Measurements from ENCODE around the gene GLIS1. TPM values are rescaled to one million over a fixed set of nuclear protein-coding genes. Genes with fewer than 3 reads are reported as not detected.

GLIS1 gene
- total RNA-seq, 1 experiment from 2014 or later: 0.39 TPM

DNA sequence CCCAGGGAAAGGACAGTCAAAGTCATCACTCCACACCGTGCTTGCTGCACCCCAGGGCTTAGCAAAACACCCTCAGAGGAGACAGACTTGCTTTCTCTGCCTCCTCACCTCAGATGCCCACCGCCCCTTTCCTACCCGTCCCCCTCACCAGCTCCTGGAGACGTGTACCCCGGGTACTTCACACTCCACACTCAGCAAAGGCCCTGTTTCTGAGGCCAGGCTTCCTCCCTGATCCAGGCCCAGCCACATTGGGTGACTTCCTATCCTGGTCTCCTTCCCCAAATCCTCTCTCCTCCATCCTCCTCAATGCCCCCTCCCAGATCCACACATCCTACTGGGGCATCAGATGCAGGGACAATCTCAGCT, 163.0 kb downstream of the GLIS1 start:
- H3K4me3 ChIP-seq (replicated peaks in 1 of 2; ENCODE audit: low read depth in 1 of 2, low read length in 2 of 2): no peak overlapping the region
- H3K79me2 ChIP-seq (ENCODE audit: insufficient read depth, low read length): no peaks in the 10 kb centered on the region
- H3K36me3 ChIP-seq (ENCODE audit: control insufficient read depth in 1 of 2, insufficient read depth in 2 of 2, low read length in 2 of 2): no peaks in the 10 kb centered on the region
- intact Hi-C loops (cut with micrococcal nuclease): no loop called here
- H3K9ac ChIP-seq (ENCODE audit: low read length): no peak overlapping the region
- H4K20me1 ChIP-seq (ENCODE audit: insufficient read depth): no peaks in the 10 kb centered on the region
- CTCF ChIA-PET: no interaction called here
- H3K27ac ChIP-seq (ENCODE audit: low read depth, low read length): no peak overlapping the region
- TF ChIP-seq POLR2AphosphoS5 (IDR thresholded peaks at IDR 0.05; ENCODE audit: low read depth, low read length) (no peak), EZH2 (IDR thresholded peaks at IDR 0.05) (no peak), EGR1 (IDR thresholded peaks at IDR 0.05; ENCODE audit: low read depth) (no peak), TCF7L2 (IDR thresholded peaks at IDR 0.05; ENCODE audit: borderline replicate concordance, extremely low read depth, insufficient read depth, insufficient read length) (no peak), YY1 (IDR thresholded peaks at IDR 0.05; ENCODE audit: extremely low read depth, insufficient replicate concordance, low read depth, low read length) (no peak), SIN3A (IDR thresholded peaks at IDR 0.05; ENCODE audit: low read depth) (no peak), POLR2A (IDR thresholded peaks at IDR 0.05; ENCODE audit: borderline replicate concordance, extremely low read depth, insufficient read depth, insufficient read length) (no peak), SRF (IDR thresholded peaks at IDR 0.05; ENCODE audit: low read depth) (no peak)
- TF ChIP-seq, protein P1, sequence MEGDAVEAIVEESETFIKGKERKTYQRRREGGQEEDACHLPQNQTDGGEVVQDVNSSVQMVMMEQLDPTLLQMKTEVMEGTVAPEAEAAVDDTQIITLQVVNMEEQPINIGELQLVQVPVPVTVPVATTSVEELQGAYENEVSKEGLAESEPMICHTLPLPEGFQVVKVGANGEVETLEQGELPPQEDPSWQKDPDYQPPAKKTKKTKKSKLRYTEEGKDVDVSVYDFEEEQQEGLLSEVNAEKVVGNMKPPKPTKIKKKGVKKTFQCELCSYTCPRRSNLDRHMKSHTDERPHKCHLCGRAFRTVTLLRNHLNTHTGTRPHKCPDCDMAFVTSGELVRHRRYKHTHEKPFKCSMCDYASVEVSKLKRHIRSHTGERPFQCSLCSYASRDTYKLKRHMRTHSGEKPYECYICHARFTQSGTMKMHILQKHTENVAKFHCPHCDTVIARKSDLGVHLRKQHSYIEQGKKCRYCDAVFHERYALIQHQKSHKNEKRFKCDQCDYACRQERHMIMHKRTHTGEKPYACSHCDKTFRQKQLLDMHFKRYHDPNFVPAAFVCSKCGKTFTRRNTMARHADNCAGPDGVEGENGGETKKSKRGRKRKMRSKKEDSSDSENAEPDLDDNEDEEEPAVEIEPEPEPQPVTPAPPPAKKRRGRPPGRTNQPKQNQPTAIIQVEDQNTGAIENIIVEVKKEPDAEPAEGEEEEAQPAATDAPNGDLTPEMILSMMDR (IDR thresholded peaks at IDR 0.05 in 2 of 3, conservative IDR thresholded peaks at IDR 0.05 in 1 of 3; ENCODE audit: borderline replicate concordance in 1 of 3, insufficient read depth in 1 of 3, low read depth in 2 of 3, low read length in 2 of 3): no peak
- TF ChIP-seq, protein P2, sequence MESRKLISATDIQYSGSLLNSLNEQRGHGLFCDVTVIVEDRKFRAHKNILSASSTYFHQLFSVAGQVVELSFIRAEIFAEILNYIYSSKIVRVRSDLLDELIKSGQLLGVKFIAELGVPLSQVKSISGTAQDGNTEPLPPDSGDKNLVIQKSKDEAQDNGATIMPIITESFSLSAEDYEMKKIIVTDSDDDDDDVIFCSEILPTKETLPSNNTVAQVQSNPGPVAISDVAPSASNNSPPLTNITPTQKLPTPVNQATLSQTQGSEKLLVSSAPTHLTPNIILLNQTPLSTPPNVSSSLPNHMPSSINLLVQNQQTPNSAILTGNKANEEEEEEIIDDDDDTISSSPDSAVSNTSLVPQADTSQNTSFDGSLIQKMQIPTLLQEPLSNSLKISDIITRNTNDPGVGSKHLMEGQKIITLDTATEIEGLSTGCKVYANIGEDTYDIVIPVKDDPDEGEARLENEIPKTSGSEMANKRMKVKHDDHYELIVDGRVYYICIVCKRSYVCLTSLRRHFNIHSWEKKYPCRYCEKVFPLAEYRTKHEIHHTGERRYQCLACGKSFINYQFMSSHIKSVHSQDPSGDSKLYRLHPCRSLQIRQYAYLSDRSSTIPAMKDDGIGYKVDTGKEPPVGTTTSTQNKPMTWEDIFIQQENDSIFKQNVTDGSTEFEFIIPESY (IDR thresholded peaks at IDR 0.05; ENCODE audit: extremely low read depth, insufficient replicate concordance, low read length): no peak
- TF ChIP-seq, protein P3, sequence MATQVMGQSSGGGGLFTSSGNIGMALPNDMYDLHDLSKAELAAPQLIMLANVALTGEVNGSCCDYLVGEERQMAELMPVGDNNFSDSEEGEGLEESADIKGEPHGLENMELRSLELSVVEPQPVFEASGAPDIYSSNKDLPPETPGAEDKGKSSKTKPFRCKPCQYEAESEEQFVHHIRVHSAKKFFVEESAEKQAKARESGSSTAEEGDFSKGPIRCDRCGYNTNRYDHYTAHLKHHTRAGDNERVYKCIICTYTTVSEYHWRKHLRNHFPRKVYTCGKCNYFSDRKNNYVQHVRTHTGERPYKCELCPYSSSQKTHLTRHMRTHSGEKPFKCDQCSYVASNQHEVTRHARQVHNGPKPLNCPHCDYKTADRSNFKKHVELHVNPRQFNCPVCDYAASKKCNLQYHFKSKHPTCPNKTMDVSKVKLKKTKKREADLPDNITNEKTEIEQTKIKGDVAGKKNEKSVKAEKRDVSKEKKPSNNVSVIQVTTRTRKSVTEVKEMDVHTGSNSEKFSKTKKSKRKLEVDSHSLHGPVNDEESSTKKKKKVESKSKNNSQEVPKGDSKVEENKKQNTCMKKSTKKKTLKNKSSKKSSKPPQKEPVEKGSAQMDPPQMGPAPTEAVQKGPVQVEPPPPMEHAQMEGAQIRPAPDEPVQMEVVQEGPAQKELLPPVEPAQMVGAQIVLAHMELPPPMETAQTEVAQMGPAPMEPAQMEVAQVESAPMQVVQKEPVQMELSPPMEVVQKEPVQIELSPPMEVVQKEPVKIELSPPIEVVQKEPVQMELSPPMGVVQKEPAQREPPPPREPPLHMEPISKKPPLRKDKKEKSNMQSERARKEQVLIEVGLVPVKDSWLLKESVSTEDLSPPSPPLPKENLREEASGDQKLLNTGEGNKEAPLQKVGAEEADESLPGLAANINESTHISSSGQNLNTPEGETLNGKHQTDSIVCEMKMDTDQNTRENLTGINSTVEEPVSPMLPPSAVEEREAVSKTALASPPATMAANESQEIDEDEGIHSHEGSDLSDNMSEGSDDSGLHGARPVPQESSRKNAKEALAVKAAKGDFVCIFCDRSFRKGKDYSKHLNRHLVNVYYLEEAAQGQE (IDR thresholded peaks at IDR 0.05; ENCODE audit: low read depth): no peak
- RAD21 ChIA-PET (ENCODE audit: low non-redundant PET in 1 of 2, low total read pairs in 2 of 2, uncharacterized antibody in 2 of 2, unreplicated experiment in 2 of 2): no interaction called here
- H3K9me2 ChIP-seq (ENCODE audit: insufficient read depth): no peaks in the 10 kb centered on the region
- no peaks in the 10 kb centered on the region for H3K9me3 ChIP-seq (ENCODE audit: control insufficient read depth in 1 of 2, insufficient read depth in 1 of 2, low read depth in 1 of 2, low read length in 2 of 2)
- no peaks in the 10 kb centered on the region for H3K27me3 ChIP-seq (ENCODE audit: insufficient read depth, low read length)
- H3K4me1 ChIP-seq (ENCODE audit: control insufficient read depth in 1 of 2, insufficient read depth in 2 of 2, low read length in 2 of 2): peaks cover 9 to 10% of the 10 kb centered on the region in 2 experiments
- no TSS peak for BruUV-seq (replicated peaks)
- ATAC-seq (no peak), DNase-seq (ENCODE audit: low read depth, low spot score) (no peak)
- H2AFZ ChIP-seq (ENCODE audit: low read depth, low read length, poor library complexity, severe bottlenecking): no peak overlapping the region
- POLR2A ChIA-PET: no interaction called here
- no peak overlapping the region for H3K4me2 ChIP-seq (ENCODE audit: low read length)
